GM10266 (cell line): ENCODE measurements around the gene CDK1.
"Not testable (repeated sequence)": the region's sequence is repeated elsewhere in the genome, so short reads cannot be mapped to it uniquely, and the experiment has no call there.

Experiments
- DNase-seq: peaks from one replicate; pipeline ENCODE4 v3.0.0; 2012; ENCODE audit errors: extremely low spot score
- CTCF ChIP-seq: IDR thresholded peaks from 2 replicates; pipeline ENCODE4 v1.5.1; 2012; ENCODE audit warnings: mild to moderate bottlenecking, low read depth; ENCODE audit not compliant: control insufficient read depth, insufficient read depth; ENCODE audit errors: missing control alignments

Gene CDK1

DNA sequence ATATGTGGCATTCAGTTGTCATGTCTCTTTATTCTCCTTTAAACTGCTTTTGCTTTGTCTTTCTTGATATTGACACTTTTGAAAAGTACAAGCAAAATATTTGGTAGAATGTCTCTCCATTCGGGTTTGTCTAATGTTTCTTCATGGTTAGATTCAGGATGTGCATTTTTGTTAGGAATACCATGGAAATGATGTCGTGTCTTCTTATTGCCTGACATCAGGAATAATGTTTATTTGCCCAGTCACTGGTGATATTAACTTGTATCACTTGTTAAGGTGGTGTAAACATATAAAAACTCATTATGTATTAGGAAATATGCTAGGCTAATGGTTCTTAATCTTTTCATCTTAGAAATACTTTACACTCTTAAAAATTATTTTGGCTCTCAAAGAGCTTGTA lies 43.4 kb downstream of the CDK1 start:
- TF ChIP-seq CTCF: no peak
- no peak for DNase-seq

GRCh38 chr10:60822809-60823208 lies 44.5 kb downstream of the CDK1 start:
- no peak for DNase-seq
- no peak for TF ChIP-seq CTCF

DNA sequence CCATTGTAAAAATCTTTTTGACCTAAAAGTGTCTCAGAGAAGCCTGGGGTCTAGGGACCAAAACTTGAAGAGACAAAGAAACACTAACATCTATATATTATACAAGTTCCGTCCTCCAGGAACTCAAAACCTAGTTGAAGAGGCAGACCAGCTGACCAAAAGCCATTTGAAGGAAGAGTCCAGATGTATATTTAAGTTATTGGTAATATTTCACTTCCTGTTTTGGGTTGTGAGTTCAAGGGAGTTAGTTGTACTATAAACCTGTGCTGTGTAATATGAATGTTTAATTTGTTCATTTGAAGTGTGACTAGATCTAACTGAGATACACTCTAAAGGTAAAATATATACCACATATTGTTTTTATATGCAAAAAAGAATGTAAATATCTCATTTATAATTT lies 45.0 kb downstream of the CDK1 start:
- no peak for TF ChIP-seq CTCF
- DNase-seq: no peak

DNA sequence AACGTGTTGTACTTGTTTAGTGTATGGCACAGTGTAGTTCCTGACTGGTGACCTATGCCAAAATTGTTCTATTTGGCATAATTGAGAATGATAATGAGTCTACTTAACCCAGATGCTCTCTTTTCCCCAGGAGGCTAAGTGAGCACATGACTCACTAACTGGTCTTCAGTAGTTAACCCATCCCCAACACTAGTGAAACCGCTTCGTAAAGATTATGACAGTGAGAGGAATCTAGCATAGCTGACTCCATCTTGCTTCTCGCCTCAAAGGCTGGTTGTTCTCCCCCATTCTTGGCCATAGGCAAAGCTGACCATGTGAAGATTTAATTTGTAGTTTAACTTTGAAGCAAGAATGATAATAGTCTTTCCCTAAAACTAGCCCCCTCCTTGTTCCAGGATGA lies 47.2 kb downstream of the CDK1 start:
- no peak for TF ChIP-seq CTCF
- no peak for DNase-seq

GRCh38 chr10:60827791-60828488 lies 49.7 kb downstream of the CDK1 start:
- no peak for TF ChIP-seq CTCF
- DNase-seq: no peak

- TF ChIP-seq CTCF: no peak
- DNase-seq: no peak
These were observed 50.2 kb downstream of the CDK1 start for GRCh38 chr10:60828489-60828852.

DNA sequence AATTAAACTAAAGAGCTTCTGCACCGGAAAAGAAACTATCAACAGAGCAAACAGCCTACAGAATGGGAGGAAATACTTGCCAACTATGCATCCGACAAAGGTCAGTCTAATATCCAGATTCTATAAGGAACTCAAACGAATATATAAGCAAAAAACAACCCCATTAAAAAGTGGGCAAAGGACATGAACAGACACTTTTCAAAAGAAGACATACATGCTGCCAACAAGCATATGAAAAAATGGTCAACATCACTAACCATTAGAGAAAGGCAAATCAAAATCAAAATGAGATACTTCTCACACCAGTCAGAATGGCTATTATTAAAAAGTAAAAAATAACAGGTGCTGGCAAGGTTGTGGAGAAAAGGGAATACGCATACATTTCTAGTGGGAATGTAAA lies 53.9 kb downstream of the CDK1 start:
- DNase-seq: not testable (repeated sequence)

DNA sequence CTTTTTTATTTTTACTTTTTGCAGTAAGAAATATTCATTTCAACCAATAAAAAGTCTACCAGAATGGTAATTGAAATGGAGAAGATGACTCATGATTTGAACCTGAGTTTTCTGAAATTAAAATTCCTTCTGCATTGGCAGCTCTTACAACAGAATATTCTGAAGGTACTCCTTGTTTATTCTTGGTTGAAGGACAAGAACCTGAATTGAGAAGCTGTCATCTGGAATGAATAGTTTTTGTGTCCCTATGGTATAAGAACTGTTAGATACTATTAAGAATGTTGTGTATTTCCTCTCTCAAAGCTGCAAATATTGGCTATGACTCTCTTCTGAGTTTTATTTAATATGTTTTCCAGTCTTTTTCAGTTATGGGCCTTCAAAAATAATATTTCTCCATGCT lies 56.1 kb downstream of the CDK1 start:
- DNase-seq: no peak
- no peak for TF ChIP-seq CTCF
